Stimulated activated CD8-positive, alpha-beta memory T cell treated with anti-CD3 and anti-CD28 coated beads, Interleukin-12 subunit alpha, Interleukin-12 subunit beta, amount 100 ng/mL, for 24 hours (primary cell): ENCODE data around the gene PDLIM1.

Source experiments
- DNase-seq: peaks from one replicate; pipeline ENCODE4 v3.0.0-alpha.2; 2020; ENCODE audit errors: extremely low read depth

Gene PDLIM1

GRCh38 chr10:95288303-95288702, 2.5 kb downstream of the PDLIM1 start:
- DNase-seq = no peak

GRCh38 chr10:95287281-95287680, 3.5 kb downstream of the PDLIM1 start:
- no peak for DNase-seq

- no peak for DNase-seq
These were observed 4.1 kb downstream of the PDLIM1 start for GRCh38 chr10:95286707-95287106.

DNA sequence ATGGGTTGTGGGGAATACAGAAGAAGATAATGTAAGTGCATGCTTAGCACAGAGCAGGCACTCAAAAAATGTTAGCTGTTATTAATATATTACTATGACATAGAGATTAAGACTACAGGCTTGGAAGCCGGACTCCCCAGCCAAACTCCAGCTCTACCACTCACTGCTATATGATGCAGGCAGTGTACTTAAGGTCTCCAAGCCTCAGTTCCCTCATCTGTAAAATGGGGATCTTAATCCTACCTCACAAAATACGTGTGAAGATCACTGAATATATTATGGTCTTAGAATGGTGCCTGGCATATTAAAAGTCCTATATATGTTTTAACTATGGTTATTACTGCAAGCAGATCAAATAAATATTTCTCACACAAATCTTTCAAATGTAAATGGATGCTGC, 5.2 kb downstream of the PDLIM1 start:
- no peak for DNase-seq

- no peak for DNase-seq
These were observed 6.0 kb downstream of the PDLIM1 start for GRCh38 chr10:95284807-95285206.

DNA sequence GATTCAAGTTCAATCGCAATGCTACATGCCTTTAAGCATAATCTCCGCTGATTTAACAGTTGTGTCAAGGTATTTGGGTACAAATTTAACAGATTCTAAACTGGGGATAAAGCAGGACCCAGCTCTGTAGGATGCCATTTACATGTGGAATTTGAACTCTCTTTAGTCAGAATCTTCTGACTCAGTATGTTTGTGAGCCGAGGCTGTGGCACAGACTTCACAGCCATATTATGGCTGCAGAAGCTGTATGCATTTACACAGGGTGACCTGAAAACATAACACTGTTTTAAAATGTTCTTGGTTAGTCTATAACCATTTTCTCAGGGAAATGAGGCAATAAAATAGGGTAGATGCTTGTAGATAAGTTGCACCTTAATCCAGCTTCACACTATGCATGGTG, 8.7 kb downstream of the PDLIM1 start:
- no peak for DNase-seq

GRCh38 chr10:95281206-95281605, 9.6 kb downstream of the PDLIM1 start:
- no peak for DNase-seq

GRCh38 chr10:95280637-95281036, 10.2 kb downstream of the PDLIM1 start:
- no peak for DNase-seq

- no peak for DNase-seq
These were observed 11.6 kb downstream of the PDLIM1 start for GRCh38 chr10:95279042-95279820.

DNA sequence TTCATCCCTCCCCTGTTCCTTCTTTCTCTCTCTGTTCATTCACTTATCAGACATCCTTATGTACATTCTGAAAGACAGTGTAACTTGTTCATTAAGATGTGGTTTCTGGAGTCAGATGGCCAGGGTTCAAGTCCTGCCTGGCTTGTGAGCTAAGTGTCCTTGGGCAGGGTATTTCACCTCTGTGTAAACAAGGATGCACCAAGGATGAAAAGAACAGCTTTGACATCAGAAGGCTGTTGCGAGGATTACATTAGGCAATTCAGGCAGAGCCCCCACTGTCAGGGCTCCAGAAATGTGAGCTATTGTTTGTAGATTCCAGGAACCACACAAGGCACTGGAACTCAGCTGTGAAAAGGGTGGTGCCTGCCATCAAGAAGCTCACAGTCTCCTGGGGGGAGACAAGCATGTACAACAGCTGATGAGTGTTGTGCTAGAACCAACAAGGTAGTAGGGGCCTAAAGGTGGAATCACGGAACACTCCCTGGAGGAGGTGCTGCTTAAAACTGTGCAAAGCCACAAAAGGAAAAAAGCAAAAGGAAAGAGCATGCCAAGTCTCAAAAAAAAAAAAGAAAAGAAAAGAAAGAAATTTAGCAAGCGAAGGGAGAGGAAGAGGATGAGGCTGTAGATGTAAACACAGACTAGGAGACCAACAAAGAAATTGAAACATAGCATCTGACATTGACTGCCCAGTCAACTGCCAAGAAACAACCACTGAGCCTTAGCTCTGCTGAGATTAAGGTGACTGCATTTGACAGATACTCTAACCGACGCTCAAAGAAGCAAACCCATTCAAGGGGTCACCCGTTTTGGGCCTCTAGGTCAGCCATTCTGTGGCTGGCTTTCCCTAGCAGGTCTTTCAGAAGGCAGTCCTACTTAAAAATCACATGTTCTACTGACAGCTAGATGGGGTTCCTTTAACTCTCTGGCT, 12.5 kb downstream of the PDLIM1 start:
- no peak for DNase-seq

GRCh38 chr10:95277614-95278013, 13.2 kb downstream of the PDLIM1 start:
- DNase-seq = no peak

GRCh38 chr10:95277201-95277570, 13.6 kb downstream of the PDLIM1 start:
- DNase-seq = no peak

- DNase-seq = no peak
These were observed 14.2 kb downstream of the PDLIM1 start for GRCh38 chr10:95276367-95277200.

- no peak for DNase-seq
These were observed 15.0 kb downstream of the PDLIM1 start for GRCh38 chr10:95275726-95276366.

- DNase-seq = no peak
These were observed 17.1 kb downstream of the PDLIM1 start for GRCh38 chr10:95273393-95274312.

DNA sequence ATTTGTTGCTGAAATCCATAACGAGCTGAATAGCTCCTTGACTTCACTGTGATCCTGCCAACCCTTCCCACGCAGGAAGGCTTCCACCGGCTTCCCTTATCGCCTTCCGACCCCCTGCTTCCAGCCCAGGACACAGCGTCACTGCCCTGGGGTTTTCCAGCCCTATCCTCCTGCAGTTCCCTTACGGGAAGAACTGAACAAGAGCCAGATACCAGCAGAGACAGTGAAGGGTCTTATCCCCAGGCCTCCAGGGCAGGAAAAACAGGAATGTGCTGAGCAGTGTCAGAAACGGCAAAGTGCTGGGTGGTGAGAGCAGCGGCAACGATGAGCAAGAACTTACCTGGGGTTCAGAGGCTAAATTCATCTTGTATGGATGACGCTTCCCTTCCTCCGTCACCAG, 22.4 kb downstream of the PDLIM1 start:
- no peak for DNase-seq

DNA sequence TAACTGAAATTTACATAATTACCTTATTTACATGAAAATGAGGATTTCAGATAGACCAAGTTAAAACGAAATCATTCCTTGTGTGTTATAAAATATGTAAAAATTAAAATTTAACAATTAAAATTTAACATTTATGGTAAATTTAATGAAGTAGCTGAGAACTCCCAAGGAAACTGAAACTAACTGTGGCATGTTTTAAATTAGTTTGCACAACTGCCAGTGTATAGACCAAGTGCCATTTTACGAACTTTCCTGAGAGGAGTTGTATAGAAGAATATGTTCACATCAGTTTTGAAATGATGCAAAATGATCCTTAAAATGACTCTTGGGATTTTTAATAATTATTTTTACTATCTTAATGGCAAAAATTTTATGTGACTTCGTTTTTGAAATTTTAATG, 23.6 kb downstream of the PDLIM1 start:
- no peak for DNase-seq

- no peak for DNase-seq
These were observed 24.1 kb downstream of the PDLIM1 start for GRCh38 chr10:95266674-95267095.

DNA sequence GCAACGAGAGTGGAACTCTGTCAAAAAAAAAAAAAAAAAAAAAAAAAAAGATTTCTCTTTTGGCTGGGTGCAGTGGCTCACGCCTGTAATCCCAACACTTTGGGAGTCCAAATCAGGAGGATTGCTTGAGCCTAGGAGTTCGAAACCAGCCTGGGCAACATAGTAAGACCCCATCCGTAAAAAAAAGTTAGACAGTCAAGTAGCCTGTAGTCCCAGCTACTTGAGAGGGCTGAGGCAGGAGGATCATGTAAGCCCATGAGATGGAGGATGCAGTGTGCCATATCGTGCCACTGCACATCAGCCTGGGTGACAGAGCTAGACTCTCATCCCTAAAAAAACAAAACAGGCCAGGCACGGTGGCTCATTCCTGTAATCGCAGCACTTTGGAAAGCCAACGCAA, 25.2 kb downstream of the PDLIM1 start:
- DNase-seq = no peak

DNA sequence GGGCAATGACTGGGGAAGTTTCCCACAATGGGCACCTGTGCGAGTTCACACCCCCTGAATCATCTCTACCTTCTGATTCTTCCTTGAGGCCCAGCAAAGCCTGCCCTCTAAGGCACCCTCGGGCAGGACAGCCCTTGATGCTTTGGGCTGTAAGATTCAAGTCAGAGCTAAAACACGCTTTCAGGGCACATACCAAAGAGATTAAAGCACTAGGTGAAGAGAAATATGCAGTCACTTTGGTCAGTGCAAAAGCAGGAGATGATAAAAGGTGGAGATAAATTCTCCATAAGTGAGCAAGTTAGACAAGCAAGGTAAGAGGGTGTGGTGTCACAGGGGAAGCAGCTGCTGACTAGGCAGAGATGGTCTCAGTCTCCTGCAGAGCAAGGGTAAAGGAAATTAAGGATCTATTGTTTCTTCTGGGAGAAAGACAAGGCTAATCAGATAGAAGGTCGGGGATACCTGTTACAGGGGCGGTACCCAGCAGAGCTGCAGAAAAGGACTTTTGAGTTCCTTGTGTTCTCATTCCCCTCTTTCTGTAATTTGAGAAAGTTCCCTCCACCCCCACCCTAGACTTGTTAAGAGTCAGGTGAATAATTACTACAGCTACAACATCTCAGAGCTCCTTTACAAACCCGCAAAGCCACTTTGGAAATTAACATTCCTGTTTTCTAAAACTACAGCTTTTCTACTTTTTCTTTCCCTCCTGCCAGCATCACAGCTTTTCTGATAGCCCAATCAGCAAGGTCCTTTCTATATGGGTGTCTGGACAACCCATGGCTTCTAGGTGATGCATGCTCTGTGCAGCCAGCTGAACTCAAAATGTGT, 26.4 kb downstream of the PDLIM1 start:
- DNase-seq = no peak
